Naive thymus-derived CD4-positive, alpha-beta T cell (primary cell): ENCODE results near the gene CAMKMT. TPM values are rescaled to one million over a fixed set of nuclear protein-coding genes. Genes with fewer than 3 reads are reported as not detected.

ENCODE experiments used
- ATAC-seq: fragments of 150-1000 bp; cut with Tn5 transposase; 2 replicates; pipeline ENCODE4 v1.10.0; 2021; ENCODE audit warnings: mild to moderate bottlenecking, moderate library complexity
- CTCF ChIA-PET: fragments of 350-600 bp; sonication (Branson Sonifier 250); formaldehyde crosslinking; loops from one replicate; lab custom pipeline; 2021; ENCODE audit warnings: antibody characterized with exemption; lab: Charles Lee
- POLR2A ChIA-PET: fragments of 350-600 bp; sonication (Branson Sonifier 250); formaldehyde crosslinking; loops from one replicate; lab custom pipeline; 2021; ENCODE audit warnings: antibody characterized with exemption, inconsistent platforms; lab: Charles Lee
- DNase-seq, 9 donors: peaks; one replicate each; pipeline versions ENCODE4 v3.0.0 to v3.0.0-alpha.2; 2020 to 2022; ENCODE audit warnings: mixed read lengths in 1 of 9
- H3K27ac ChIP-seq: one replicate; pipeline ENCODE4 v1.7.0; 2013; ENCODE audit warnings: mild to moderate bottlenecking, low read depth, low read length, moderate library complexity
- H3K27me3 ChIP-seq, 2 donors: one replicate each; pipeline ENCODE4 v1.7.0; 2013; ENCODE audit warnings: low read length in 2 of 2, mild to moderate bottlenecking in 2 of 2, moderate library complexity in 2 of 2; ENCODE audit not compliant: control insufficient read depth in 2 of 2, insufficient read depth in 2 of 2
- H3K36me3 ChIP-seq, 3 experiments: 1 replicate in 2 of 3; 2 replicates in 1 of 3; pipeline ENCODE4 v1.7.0; 2013; ENCODE audit warnings: low read length in 3 of 3, mild to moderate bottlenecking in 3 of 3, moderate library complexity in 1 of 3; ENCODE audit not compliant: insufficient read depth in 3 of 3, control insufficient read depth in 2 of 3
- H3K4me1 ChIP-seq, 2 donors: one replicate each; pipeline ENCODE4 v1.7.0; 2013; ENCODE audit warnings: low read length in 2 of 2, mild to moderate bottlenecking in 2 of 2, moderate library complexity in 1 of 2; ENCODE audit not compliant: control insufficient read depth in 2 of 2, insufficient read depth in 2 of 2
- H3K4me3 ChIP-seq: 2 replicates; pipeline ENCODE4 v1.7.0; 2013; ENCODE audit warnings: mild to moderate bottlenecking, low read length
- H3K9me3 ChIP-seq, 3 experiments: 1 replicate in 2 of 3; 2 replicates in 1 of 3; pipeline ENCODE4 v1.7.0; 2013; ENCODE audit warnings: low read length in 3 of 3; ENCODE audit not compliant: control insufficient read depth in 2 of 3
- H3K27ac Mint-ChIP-seq, 9 donors: one replicate each; pipeline ENCODE4 v1.8.0; 2020 to 2022; ENCODE audit warnings: mixed read lengths in 9 of 9, mild to moderate bottlenecking in 8 of 9, moderate library complexity in 5 of 9, inconsistent platforms in 2 of 9
- H3K27me3 Mint-ChIP-seq, 5 donors: one replicate each; pipeline ENCODE4 v1.8.0; 2021 to 2022; ENCODE audit warnings: mixed read lengths in 5 of 5, mild to moderate bottlenecking in 1 of 5
- H3K36me3 Mint-ChIP-seq, 5 donors: one replicate each; pipeline ENCODE4 v1.8.0; 2020 to 2022; ENCODE audit warnings: mixed read lengths in 5 of 5, mild to moderate bottlenecking in 3 of 5, inconsistent platforms in 1 of 5
- H3K4me1 Mint-ChIP-seq, 7 donors: one replicate each; pipeline ENCODE4 v1.8.0; 2020 to 2022; ENCODE audit warnings: mixed read lengths in 7 of 7, mild to moderate bottlenecking in 3 of 7, inconsistent platforms in 1 of 7
- H3K4me3 Mint-ChIP-seq, 10 donors: one replicate each; pipeline ENCODE4 v1.8.0; 2020 to 2022; ENCODE audit warnings: mild to moderate bottlenecking in 10 of 10, mixed read lengths in 10 of 10, moderate library complexity in 6 of 10, inconsistent platforms in 2 of 10
- H3K9me3 Mint-ChIP-seq, 11 donors: one replicate each; pipeline ENCODE4 v1.8.0; 2020 to 2022; ENCODE audit warnings: mixed read lengths in 11 of 11, mild to moderate bottlenecking in 4 of 11, inconsistent platforms in 1 of 11, moderate library complexity in 1 of 11
- intact Hi-C, 2 donors: fragments of 100-400 bp; cut with micrococcal nuclease; formaldehyde crosslinking; loops; one replicate each; pipeline ENCODE4 v1.15.1; 2023
- polyA plus RNA-seq, 2 donors: library from polyadenylated mRNA; unstranded; fragments of 300-500 nt; fragmentation: Illumina TruSeq; gene quantifications; one replicate each; pipeline ENCODE4 v1.2.3, GENCODE V29; 2021
- total RNA-seq, 6 experiments: library from RNA in 5 of 6; stranded (reverse) in 5 of 6; gene quantifications; 1 replicate in 5 of 6; 2 replicates in 1 of 6; pipeline ENCODE4 v1.2.3 and lab custom pipeline; 2021 to 2026

CAMKMT gene
- total and polyA plus RNA-seq, 7 experiments from 2014 or later: 11.1 to 20.8 (median 17.7) TPM

GRCh38 chr2:44443517-44443916, 81.8 kb downstream of the CAMKMT start:
- Mint-ChIP-seq H3K36me3 (peaks cover 4 to 72% (median 55%) of the 10 kb centered on the region in 5 donors), H3K27ac (no peak overlapping the region), H3K9me3 (peaks cover 0 to 7% (median 0%) of the 10 kb centered on the region in 11 donors), H3K4me1 (peaks cover 0 to 4% (median 0%) of the 10 kb centered on the region in 7 donors), H3K27me3 (no peaks in the 10 kb centered on the region), H3K4me3 (no peak overlapping the region)
- H3K27me3 ChIP-seq: no peaks in the 10 kb centered on the region
- no peaks in the 10 kb centered on the region for H3K9me3 ChIP-seq
- DNase-seq (no peak), ATAC-seq (no peak)
- CTCF ChIA-PET: no interaction called here
- intact Hi-C loops: no loop called here
- POLR2A ChIA-PET: no interaction called here
- no peaks in the 10 kb centered on the region for H3K4me1 ChIP-seq
- H3K36me3 ChIP-seq: peaks cover 0 to 4% (median 0%) of the 10 kb centered on the region in 3 experiments
- H3K4me3 ChIP-seq: no peak overlapping the region
- no peak overlapping the region for H3K27ac ChIP-seq

GRCh38 chr2:44444881-44445280, 83.1 kb downstream of the CAMKMT start:
- Mint-ChIP-seq H3K9me3 (peaks cover 0 to 4% (median 0%) of the 10 kb centered on the region in 11 donors), H3K27ac (no peak overlapping the region), H3K4me3 (no peak overlapping the region), H3K4me1 (peaks cover 0 to 6% (median 0%) of the 10 kb centered on the region in 7 donors), H3K36me3 (peaks cover 4 to 71% (median 47%) of the 10 kb centered on the region in 5 donors), H3K27me3 (no peaks in the 10 kb centered on the region)
- intact Hi-C loops: no loop called here
- H3K36me3 ChIP-seq: peaks cover 0 to 4% (median 0%) of the 10 kb centered on the region in 3 experiments
- no peak for DNase-seq
- no peak for ATAC-seq
- no peaks in the 10 kb centered on the region for H3K4me1 ChIP-seq
- H3K27me3 ChIP-seq: no peaks in the 10 kb centered on the region
- H3K4me3 ChIP-seq: no peak overlapping the region
- ChIA-PET CTCF (no interaction called here), POLR2A (no interaction called here)
- no peak overlapping the region for H3K27ac ChIP-seq
- H3K9me3 ChIP-seq: no peaks in the 10 kb centered on the region

GRCh38 chr2:44448860-44449527, 87.2 kb downstream of the CAMKMT start:
- Histone ChIP-seq H3K9me3 (no peaks in the 10 kb centered on the region), H3K36me3 (no peaks in the 10 kb centered on the region), H3K27ac (no peak overlapping the region), H3K4me1 (no peaks in the 10 kb centered on the region), H3K27me3 (no peaks in the 10 kb centered on the region), H3K4me3 (no peak overlapping the region)
- Mint-ChIP-seq H3K27ac (peak overlapping the region in 1 of 9 donors; percentile 8), H3K4me1 (peaks cover 0 to 6% (median 0%) of the 10 kb centered on the region in 7 donors), H3K4me3 (no peak overlapping the region), H3K9me3 (peaks cover 0 to 4% (median 0%) of the 10 kb centered on the region in 11 donors), H3K36me3 (peaks cover 2 to 48% (median 26%) of the 10 kb centered on the region in 5 donors), H3K27me3 (no peaks in the 10 kb centered on the region)
- ATAC-seq (no peak), DNase-seq (no peak)
- POLR2A ChIA-PET: no interaction called here
- intact Hi-C loops: no loop called here
- CTCF ChIA-PET: no interaction called here

- H3K4me3 ChIP-seq: no peak overlapping the region
- peaks cover 2 to 42% (median 19%) of the 10 kb centered on the region in 5 donors for H3K36me3 Mint-ChIP-seq
- H3K9me3 Mint-ChIP-seq: peaks cover 0 to 4% (median 0%) of the 10 kb centered on the region in 11 donors
- no peaks in the 10 kb centered on the region for H3K9me3 ChIP-seq
- no peak for ATAC-seq
- no peaks in the 10 kb centered on the region for H3K4me1 ChIP-seq
- no peaks in the 10 kb centered on the region for H3K27me3 ChIP-seq
- intact Hi-C loops: no loop called here
- POLR2A ChIA-PET: interaction anchor here (0.6 kb wide), 1 partner anchor 13 kb away, joined by 3 read pairs; no protein-coding TSS in a partner anchor
- no peak overlapping the region for H3K27ac Mint-ChIP-seq
- no peaks in the 10 kb centered on the region for H3K27me3 Mint-ChIP-seq
- CTCF ChIA-PET: no interaction called here
- DNase-seq: no peak
- no peak overlapping the region for H3K27ac ChIP-seq
- H3K4me1 Mint-ChIP-seq: peaks cover 0 to 6% (median 0%) of the 10 kb centered on the region in 7 donors
- H3K4me3 Mint-ChIP-seq: no peak overlapping the region
- H3K36me3 ChIP-seq: no peaks in the 10 kb centered on the region
Measured at GRCh38 chr2:44450082-44450481, 88.3 kb downstream of the CAMKMT start.

GRCh38 chr2:44450806-44451205, 89.1 kb downstream of the CAMKMT start:
- Histone ChIP-seq H3K36me3 (no peaks in the 10 kb centered on the region), H3K4me1 (no peaks in the 10 kb centered on the region), H3K4me3 (no peak overlapping the region), H3K27me3 (no peaks in the 10 kb centered on the region), H3K9me3 (no peaks in the 10 kb centered on the region), H3K27ac (no peak overlapping the region)
- POLR2A ChIA-PET: no interaction called here
- no peak for ATAC-seq
- Mint-ChIP-seq H3K27me3 (no peaks in the 10 kb centered on the region), H3K36me3 (peaks cover 0 to 36% (median 13%) of the 10 kb centered on the region in 5 donors), H3K4me1 (peaks cover 0 to 6% (median 0%) of the 10 kb centered on the region in 7 donors), H3K27ac (no peak overlapping the region), H3K9me3 (peaks cover 0 to 2% (median 0%) of the 10 kb centered on the region in 11 donors), H3K4me3 (no peak overlapping the region)
- CTCF ChIA-PET: no interaction called here
- intact Hi-C loops: no loop called here
- no peak for DNase-seq

- Mint-ChIP-seq H3K27ac (no peak overlapping the region), H3K4me3 (no peak overlapping the region), H3K9me3 (peaks cover 0 to 2% (median 0%) of the 10 kb centered on the region in 11 donors), H3K36me3 (peaks cover 0 to 34% (median 10%) of the 10 kb centered on the region in 5 donors), H3K27me3 (no peaks in the 10 kb centered on the region), H3K4me1 (peaks cover 0 to 5% (median 0%) of the 10 kb centered on the region in 7 donors)
- Histone ChIP-seq H3K36me3 (no peaks in the 10 kb centered on the region), H3K4me3 (no peak overlapping the region), H3K27me3 (no peaks in the 10 kb centered on the region), H3K27ac (no peak overlapping the region), H3K9me3 (no peaks in the 10 kb centered on the region), H3K4me1 (no peaks in the 10 kb centered on the region)
- CTCF ChIA-PET: interaction anchor here (0.6 kb wide), 1 partner anchor 10 kb away, joined by 3 read pairs; no protein-coding TSS in a partner anchor
- POLR2A ChIA-PET: no interaction called here
- DNase-seq (no peak), ATAC-seq (no peak)
- intact Hi-C loops: no loop called here
Measured at GRCh38 chr2:44452069-44452583, 90.4 kb downstream of the CAMKMT start.
